ENCODE measurements around the gene ADGRA1. TPM values are rescaled to one million over a fixed set of nuclear protein-coding genes. Genes with fewer than 3 reads are reported as not detected.

The ADGRA1 gene
- total and polyA plus RNA-seq, 7 experiments from 2014 or later, result not detected

GRCh38 chr10:133179128-133179520 lies 91.4 kb downstream of the ADGRA1 start:
- DNase-seq (no peak), ATAC-seq (no peak)
- no peak overlapping the region for H3K27ac Mint-ChIP-seq
- Histone ChIP-seq H3K4me3 (ENCODE audit: low read length) (no peak overlapping the region), H3K4me1 (ENCODE audit: control insufficient read depth in 2 of 2, insufficient read depth in 2 of 2, low read length in 2 of 2) (no peaks in the 10 kb centered on the region), H3K36me3 (ENCODE audit: control insufficient read depth in 2 of 3, insufficient read depth in 3 of 3, low read length in 3 of 3) (no peaks in the 10 kb centered on the region), H3K27ac (ENCODE audit: low read depth, low read length) (no peak overlapping the region), H3K27me3 (ENCODE audit: control insufficient read depth in 2 of 2, insufficient read depth in 2 of 2, low read length in 2 of 2) (no peaks in the 10 kb centered on the region), H3K9me3 (ENCODE audit: control insufficient read depth in 2 of 3, low read length in 3 of 3) (no peaks in the 10 kb centered on the region)
- H3K27me3 Mint-ChIP-seq, result peaks cover 0 to 18% (median 6%) of the 10 kb centered on the region in 5 donors
- H3K4me1 Mint-ChIP-seq, result peaks cover 0 to 2% (median 0%) of the 10 kb centered on the region in 7 donors
- H3K4me3 Mint-ChIP-seq, result no peak overlapping the region
- peaks cover 0 to 6% (median 0%) of the 10 kb centered on the region in 5 donors for H3K36me3 Mint-ChIP-seq
- ChIA-PET CTCF (no interaction called here), POLR2A (no interaction called here)
- intact Hi-C loops (cut with micrococcal nuclease), result no loop called here
- H3K9me3 Mint-ChIP-seq, result peaks cover 0 to 34% (median 1%) of the 10 kb centered on the region in 11 donors

DNA sequence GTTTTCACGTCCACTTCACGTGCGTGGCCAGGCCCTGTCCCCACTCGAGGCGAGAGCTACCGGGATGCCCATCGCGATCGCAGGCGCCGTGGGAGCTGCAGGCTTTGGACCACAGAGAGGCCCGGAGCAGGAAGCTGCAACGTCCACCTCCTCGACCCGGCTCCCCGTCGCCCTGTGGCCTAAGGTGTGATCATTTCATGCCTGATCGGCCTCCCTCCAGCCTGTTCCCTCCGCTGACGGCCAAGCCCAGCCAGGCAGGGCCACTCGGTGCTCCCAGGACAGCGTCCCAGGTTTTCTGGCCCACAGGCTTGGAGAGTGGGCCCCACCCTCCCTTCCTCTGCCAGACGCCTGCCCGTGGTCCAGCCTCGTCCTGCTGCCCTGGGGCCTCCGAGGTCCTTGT lies 91.9 kb downstream of the ADGRA1 start:
- H3K27me3 ChIP-seq (ENCODE audit: control insufficient read depth in 2 of 2, insufficient read depth in 2 of 2, low read length in 2 of 2), result no peaks in the 10 kb centered on the region
- ATAC-seq (no peak), DNase-seq (no peak)
- no peak overlapping the region for H3K27ac Mint-ChIP-seq
- POLR2A ChIA-PET, result no interaction called here
- peaks cover 0 to 34% (median 1%) of the 10 kb centered on the region in 11 donors for H3K9me3 Mint-ChIP-seq
- peaks cover 0 to 6% (median 0%) of the 10 kb centered on the region in 5 donors for H3K36me3 Mint-ChIP-seq
- H3K4me3 ChIP-seq (ENCODE audit: low read length), result no peak overlapping the region
- no peaks in the 10 kb centered on the region for H3K9me3 ChIP-seq (ENCODE audit: control insufficient read depth in 2 of 3, low read length in 3 of 3)
- no peaks in the 10 kb centered on the region for H3K4me1 ChIP-seq (ENCODE audit: control insufficient read depth in 2 of 2, insufficient read depth in 2 of 2, low read length in 2 of 2)
- H3K4me3 Mint-ChIP-seq, result no peak overlapping the region
- intact Hi-C loops (cut with micrococcal nuclease), result no loop called here
- CTCF ChIA-PET, result no interaction called here
- no peaks in the 10 kb centered on the region for H3K36me3 ChIP-seq (ENCODE audit: control insufficient read depth in 2 of 3, insufficient read depth in 3 of 3, low read length in 3 of 3)
- peaks cover 0 to 12% (median 2%) of the 10 kb centered on the region in 5 donors for H3K27me3 Mint-ChIP-seq
- no peaks in the 10 kb centered on the region for H3K4me1 Mint-ChIP-seq
- H3K27ac ChIP-seq (ENCODE audit: low read depth, low read length), result no peak overlapping the region

DNA sequence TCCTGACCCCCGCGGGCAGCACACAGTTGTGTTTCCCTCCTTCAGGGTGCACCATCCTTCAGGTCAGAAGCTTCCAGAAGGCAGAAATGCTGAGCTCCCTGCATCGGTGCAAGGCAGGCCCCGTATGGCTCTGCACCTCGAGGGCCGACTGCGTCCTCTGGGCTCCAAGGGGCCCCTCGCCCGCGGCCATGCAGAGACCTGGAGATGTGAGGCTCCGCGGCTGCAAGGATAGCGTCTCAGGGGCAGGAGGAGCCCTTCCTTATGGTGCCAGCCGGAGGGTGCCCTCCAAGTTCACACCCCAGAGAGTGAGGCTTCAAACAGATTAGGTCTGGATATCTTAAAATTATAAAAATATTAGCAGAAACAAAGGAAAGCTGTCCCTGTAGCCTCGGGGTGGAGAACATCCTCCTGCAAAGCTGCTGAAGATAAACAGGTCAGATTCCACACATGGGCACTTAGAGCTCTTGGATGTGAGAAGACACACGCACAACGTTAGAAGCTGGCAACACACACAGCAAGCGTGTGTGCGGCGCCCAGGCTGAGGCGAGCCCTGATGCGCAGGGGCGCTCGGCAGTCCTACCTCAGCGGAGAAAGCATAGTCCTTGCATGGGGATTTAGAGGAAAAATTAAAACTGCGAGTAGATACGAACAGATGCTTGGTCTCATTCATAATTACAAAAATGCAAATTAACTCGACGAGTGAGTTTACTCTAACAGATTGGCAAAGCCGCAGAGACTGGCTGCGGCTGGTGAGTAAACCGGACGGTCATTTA lies 92.7 kb downstream of the ADGRA1 start:
- peaks cover 0 to 6% (median 0%) of the 10 kb centered on the region in 5 donors for H3K36me3 Mint-ChIP-seq
- Histone ChIP-seq H3K36me3 (ENCODE audit: control insufficient read depth in 2 of 3, insufficient read depth in 3 of 3, low read length in 3 of 3) (no peaks in the 10 kb centered on the region), H3K4me1 (ENCODE audit: control insufficient read depth in 2 of 2, insufficient read depth in 2 of 2, low read length in 2 of 2) (no peaks in the 10 kb centered on the region), H3K9me3 (ENCODE audit: control insufficient read depth in 2 of 3, low read length in 3 of 3) (no peaks in the 10 kb centered on the region), H3K27ac (ENCODE audit: low read depth, low read length) (no peak overlapping the region), H3K27me3 (ENCODE audit: control insufficient read depth in 2 of 2, insufficient read depth in 2 of 2, low read length in 2 of 2) (no peaks in the 10 kb centered on the region), H3K4me3 (ENCODE audit: low read length) (no peak overlapping the region)
- ChIA-PET CTCF (no interaction called here), POLR2A (no interaction called here)
- DNase-seq, result no peak
- H3K4me3 Mint-ChIP-seq, result no peak overlapping the region
- H3K4me1 Mint-ChIP-seq, result no peaks in the 10 kb centered on the region
- intact Hi-C loops (cut with micrococcal nuclease), result no loop called here
- ATAC-seq, result no peak
- peaks cover 0 to 11% (median 0%) of the 10 kb centered on the region in 5 donors for H3K27me3 Mint-ChIP-seq
- peaks cover 0 to 27% (median under 1%) of the 10 kb centered on the region in 11 donors for H3K9me3 Mint-ChIP-seq
- no peak overlapping the region for H3K27ac Mint-ChIP-seq

DNA sequence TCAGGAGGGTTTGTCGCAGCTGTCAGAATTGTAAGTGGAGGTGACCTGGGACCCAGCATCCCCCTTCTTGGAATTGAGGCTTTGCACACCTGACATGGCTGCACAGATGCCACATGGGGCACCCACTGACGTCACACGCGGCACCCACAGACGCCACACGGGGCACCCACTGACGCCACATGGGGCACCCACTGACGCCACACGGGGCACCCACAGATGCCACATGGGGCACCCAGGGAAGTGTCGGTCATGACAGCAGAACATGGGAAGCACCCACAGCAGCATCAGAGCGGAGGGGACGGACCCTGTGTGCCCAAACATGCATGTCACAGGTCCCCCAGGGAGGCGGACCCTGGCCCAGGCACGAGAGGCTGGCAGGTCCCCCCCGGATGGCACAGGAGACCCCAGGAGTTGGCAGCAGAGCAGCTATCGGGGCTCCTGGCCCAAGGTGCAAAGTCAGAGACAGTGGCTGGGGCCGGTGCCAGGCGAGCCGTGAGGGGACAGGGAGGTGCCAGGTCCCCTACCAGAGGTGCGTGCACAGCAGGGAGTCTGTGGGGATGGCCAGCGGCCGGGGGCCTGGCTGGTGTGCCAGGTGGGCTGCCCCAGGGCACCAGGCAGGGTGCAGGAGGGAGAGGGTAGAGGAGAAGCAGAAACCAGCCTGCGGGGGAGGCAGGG lies 93.4 kb downstream of the ADGRA1 start:
- H3K36me3 Mint-ChIP-seq, result peaks cover 0 to 6% (median 0%) of the 10 kb centered on the region in 5 donors
- no peak overlapping the region for H3K4me3 ChIP-seq (ENCODE audit: low read length)
- H3K27me3 ChIP-seq (ENCODE audit: control insufficient read depth in 2 of 2, insufficient read depth in 2 of 2, low read length in 2 of 2), result no peaks in the 10 kb centered on the region
- peaks cover 0 to 21% (median 0%) of the 10 kb centered on the region in 11 donors for H3K9me3 Mint-ChIP-seq
- H3K27ac ChIP-seq (ENCODE audit: low read depth, low read length), result no peak overlapping the region
- H3K4me1 Mint-ChIP-seq, result no peaks in the 10 kb centered on the region
- CTCF ChIA-PET, result no interaction called here
- H3K4me1 ChIP-seq (ENCODE audit: control insufficient read depth in 2 of 2, insufficient read depth in 2 of 2, low read length in 2 of 2), result no peaks in the 10 kb centered on the region
- H3K9me3 ChIP-seq (ENCODE audit: control insufficient read depth in 2 of 3, low read length in 3 of 3), result no peaks in the 10 kb centered on the region
- intact Hi-C loops (cut with micrococcal nuclease), result no loop called here
- H3K4me3 Mint-ChIP-seq, result no peak overlapping the region
- no peaks in the 10 kb centered on the region for H3K36me3 ChIP-seq (ENCODE audit: control insufficient read depth in 2 of 3, insufficient read depth in 3 of 3, low read length in 3 of 3)
- ATAC-seq, result no peak
- POLR2A ChIA-PET, result no interaction called here
- DNase-seq, result no peak
- peaks cover 0 to 11% (median 0%) of the 10 kb centered on the region in 5 donors for H3K27me3 Mint-ChIP-seq
- H3K27ac Mint-ChIP-seq, result no peak overlapping the region

Other genes with a start within 250 kb of the ADGRA1 start
- gene CFAP46, start 145.4 kb upstream of the ADGRA1 start, total RNA-seq, result under 1 TPM in 1 of 5 experiments, not detected in 4; 0.05 TPM
- not detected for gene CFAP46, start 145.4 kb upstream of the ADGRA1 start, polyA plus RNA-seq
- gene KNDC1, start 72.3 kb downstream of the ADGRA1 start, total RNA-seq, result 1 to 10 TPM in 1 of 5 experiments, under 1 TPM in 3, not detected in 1; 0.05 to 3.6 (median 0.60) TPM
- gene KNDC1, start 72.3 kb downstream of the ADGRA1 start, polyA plus RNA-seq, result not detected
- gene UTF1, start 142.3 kb downstream of the ADGRA1 start, total RNA-seq, result under 1 TPM in 1 of 5 experiments, not detected in 4; 0.56 TPM
- not detected for gene UTF1, start 142.3 kb downstream of the ADGRA1 start, polyA plus RNA-seq
- 1 to 10 TPM in 1 of 5 experiments, under 1 TPM in 1, not detected in 3; 0.85 to 5.7 TPM for gene VENTX, start 149.9 kb downstream of the ADGRA1 start, total RNA-seq
- not detected for gene VENTX, start 149.9 kb downstream of the ADGRA1 start, polyA plus RNA-seq
- gene ADAM8, start 188.9 kb downstream of the ADGRA1 start, total RNA-seq, result 100 to 1,000 TPM in 2 of 5 experiments, 10 to 100 TPM in 3; 19.5 to 239 (median 87.6) TPM
- gene ADAM8, start 188.9 kb downstream of the ADGRA1 start, polyA plus RNA-seq, result 10 to 100 TPM; 22.7 to 27.8 TPM
- gene TUBGCP2, start 220.9 kb downstream of the ADGRA1 start, total RNA-seq, result 10 to 100 TPM; 67.7 to 97.0 (median 69.5) TPM
- gene TUBGCP2, start 220.9 kb downstream of the ADGRA1 start, polyA plus RNA-seq, result 10 to 100 TPM; 29.6 to 32.6 TPM
- 10 to 100 TPM; 29.6 to 49.8 (median 32.8) TPM for gene ZNF511, start 221.0 kb downstream of the ADGRA1 start, total RNA-seq
- gene ZNF511, start 221.0 kb downstream of the ADGRA1 start, polyA plus RNA-seq, result 10 to 100 TPM; 78.9 to 88.1 TPM
- 1 to 10 TPM in 4 of 5 experiments, not detected in 1; 1.5 to 5.1 (median 3.4) TPM for gene CALY, start 249.0 kb downstream of the ADGRA1 start, total RNA-seq
- under 1 TPM; 0.33 to 0.91 TPM for gene CALY, start 249.0 kb downstream of the ADGRA1 start, polyA plus RNA-seq

Data from naive thymus-derived CD4-positive, alpha-beta T cell (primary cell).